ENCODE results near the gene FRMD4A. TPM values are rescaled to one million over a fixed set of nuclear protein-coding genes. Genes with fewer than 3 reads are reported as not detected.

FRMD4A gene
- total RNA-seq, 1 experiment from 2014 or later: 63.4 TPM

- in situ Hi-C loops (cut with HindIII; ENCODE audit: low sequenced_read_pairs): no loop called here
- no peak for DNase-seq (ENCODE audit: low spot score)
Observed at GRCh38 chr10:13631594-13631993, 699.1 kb downstream of the FRMD4A start.

- in situ Hi-C loops (cut with HindIII; ENCODE audit: low sequenced_read_pairs): no loop called here
Observed at GRCh38 chr10:13630231-13630630, 700.5 kb downstream of the FRMD4A start.

DNA sequence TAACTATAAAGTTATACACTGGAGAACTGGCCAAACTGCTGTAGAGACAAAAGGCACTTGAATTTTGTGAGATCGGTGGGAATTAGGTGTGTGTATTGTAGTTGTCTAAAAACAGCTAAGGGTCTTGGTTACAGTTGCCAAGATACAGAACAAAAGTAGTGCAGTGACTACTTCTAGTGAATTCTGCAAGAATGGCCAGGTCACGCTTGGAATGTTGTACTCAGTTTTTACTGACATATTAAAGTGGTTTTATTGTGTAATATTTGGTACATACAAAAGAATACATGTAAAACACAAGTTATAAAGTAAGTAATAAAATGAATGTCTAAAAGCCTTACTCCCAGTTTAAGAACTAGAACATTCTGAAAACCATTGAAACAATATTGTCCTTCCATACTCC lies 701.6 kb downstream of the FRMD4A start:
- no peak for DNase-seq (ENCODE audit: low spot score)
- in situ Hi-C loops (cut with HindIII; ENCODE audit: low sequenced_read_pairs): no loop called here

More at GRCh38 chr10:13630231-13630630, 700.5 kb downstream of the FRMD4A start:
- DNase-seq (ENCODE audit: low spot score): no peak

DNA sequence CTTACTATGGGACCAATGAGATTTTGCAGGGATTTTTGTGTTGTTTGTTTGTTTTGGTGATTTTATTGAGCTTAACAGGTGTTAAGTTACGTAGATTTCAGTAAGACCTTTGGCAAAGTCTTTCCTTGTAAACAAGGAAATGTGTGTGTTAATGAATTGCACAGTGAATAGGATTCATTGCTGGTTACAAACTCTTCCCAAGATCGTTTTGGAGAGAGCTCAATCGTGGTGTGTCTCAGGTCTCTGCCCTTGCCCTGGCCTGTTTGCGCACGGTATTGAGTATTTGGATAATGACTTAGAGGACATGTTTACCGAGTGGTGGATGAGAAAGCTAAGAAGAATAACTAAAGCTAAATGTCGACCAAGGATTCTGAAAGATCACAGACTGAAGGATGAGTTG lies 702.1 kb downstream of the FRMD4A start:
- no peak for DNase-seq (ENCODE audit: low spot score)
- in situ Hi-C loops (cut with HindIII; ENCODE audit: low sequenced_read_pairs): no loop called here

DNA sequence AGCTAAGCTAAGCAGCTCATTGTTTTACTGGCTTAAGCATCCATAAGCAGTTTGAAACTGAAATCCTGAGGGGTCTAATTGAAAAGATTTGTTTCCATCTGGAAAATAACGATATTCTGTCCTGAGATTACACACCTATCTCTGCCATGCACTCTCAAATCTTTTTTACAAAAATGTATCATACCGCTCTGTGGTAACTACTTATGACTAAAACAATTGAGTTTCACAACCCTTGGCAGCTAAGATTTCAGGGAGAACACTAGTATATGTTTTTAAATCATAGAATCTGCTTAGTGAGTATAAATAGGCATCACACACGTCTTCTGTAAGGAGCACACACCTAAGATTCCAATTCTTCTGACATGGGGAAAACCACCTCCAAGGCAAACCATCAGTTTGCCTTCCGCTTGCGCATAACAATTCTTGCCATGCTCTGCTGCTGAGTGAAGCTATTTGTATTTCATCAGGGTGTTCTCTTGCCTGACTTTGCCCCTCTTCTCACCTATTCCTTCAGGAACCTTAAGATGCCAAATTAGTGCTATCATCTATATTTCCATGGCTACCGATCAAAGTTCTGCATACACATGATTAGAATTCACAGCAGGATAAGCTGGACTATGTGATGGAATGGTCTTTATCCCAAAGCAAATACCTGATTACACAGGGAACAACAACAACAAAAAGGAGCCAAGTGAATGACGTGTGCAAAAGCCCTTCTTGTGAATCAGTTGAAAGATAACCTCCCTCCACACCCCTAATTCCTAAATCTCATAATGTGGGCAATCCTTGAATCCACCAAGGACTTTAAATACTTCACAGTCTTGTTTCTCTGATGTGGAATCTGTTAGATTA lies 703.0 kb downstream of the FRMD4A start:
- in situ Hi-C loops (cut with HindIII; ENCODE audit: low sequenced_read_pairs): no loop called here
- DNase-seq (ENCODE audit: low spot score): no peak

DNA sequence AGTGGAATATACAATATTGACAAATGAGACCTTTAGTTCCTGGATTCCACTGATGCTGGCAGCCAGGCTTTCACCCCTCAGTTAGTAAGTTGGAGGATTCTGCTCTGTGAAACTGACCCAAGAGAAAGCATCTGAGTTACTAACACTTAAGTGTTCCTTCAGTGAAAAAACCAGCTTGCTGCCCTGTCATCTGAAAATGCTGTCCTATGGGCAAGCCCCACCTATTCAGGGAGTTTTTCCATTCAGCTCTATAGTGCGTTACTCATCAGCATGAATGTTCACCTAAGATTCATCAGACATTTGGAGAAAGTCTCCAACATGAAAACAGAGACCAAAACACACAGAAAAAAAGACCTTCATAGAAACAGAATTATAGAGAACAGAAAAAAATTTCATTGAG lies 706.1 kb downstream of the FRMD4A start:
- in situ Hi-C loops (cut with HindIII; ENCODE audit: low sequenced_read_pairs): no loop called here
- no peak for DNase-seq (ENCODE audit: low spot score)

- no peak for DNase-seq (ENCODE audit: low spot score)
- in situ Hi-C loops (cut with HindIII; ENCODE audit: low sequenced_read_pairs): no loop called here
Observed at GRCh38 chr10:13621931-13622330, 708.8 kb downstream of the FRMD4A start.

GRCh38 chr10:13617116-13617515 lies 713.6 kb downstream of the FRMD4A start:
- in situ Hi-C loops (cut with HindIII; ENCODE audit: low sequenced_read_pairs): no loop called here
- no peak for DNase-seq (ENCODE audit: low spot score)

DNA sequence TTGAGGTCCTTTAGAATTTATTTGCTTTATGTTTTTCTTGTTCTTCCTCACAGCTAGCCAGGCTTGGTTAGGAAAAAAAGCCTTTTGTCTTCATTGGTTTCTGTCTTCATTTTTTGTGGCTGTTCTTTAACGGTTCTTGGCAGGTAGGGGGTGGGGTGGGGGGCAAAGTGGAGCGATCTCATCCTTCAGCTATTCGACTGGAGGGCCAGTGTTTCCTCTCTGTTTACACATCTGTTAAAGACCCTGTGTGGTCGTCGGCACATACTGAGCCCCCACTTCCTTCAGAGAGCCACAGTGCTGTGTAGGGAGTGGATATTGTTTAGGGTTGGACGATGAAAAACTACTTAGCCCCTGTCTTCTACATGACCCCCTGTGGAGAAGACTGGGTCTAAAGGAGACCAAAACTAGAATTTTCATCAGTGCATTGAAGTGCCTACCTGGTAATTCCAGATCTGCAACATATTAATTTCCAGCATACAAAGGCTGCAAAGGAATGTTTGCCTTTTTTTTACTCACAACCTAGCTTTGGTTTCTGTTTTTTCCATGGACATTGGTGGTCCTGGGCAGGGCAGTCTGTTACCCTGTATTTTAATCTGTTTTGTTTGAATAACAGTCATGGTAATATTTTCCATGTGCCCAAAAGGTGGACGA lies 714.9 kb downstream of the FRMD4A start:
- no peak for DNase-seq (ENCODE audit: low spot score)
- in situ Hi-C loops (cut with HindIII; ENCODE audit: low sequenced_read_pairs): no loop called here

DNA sequence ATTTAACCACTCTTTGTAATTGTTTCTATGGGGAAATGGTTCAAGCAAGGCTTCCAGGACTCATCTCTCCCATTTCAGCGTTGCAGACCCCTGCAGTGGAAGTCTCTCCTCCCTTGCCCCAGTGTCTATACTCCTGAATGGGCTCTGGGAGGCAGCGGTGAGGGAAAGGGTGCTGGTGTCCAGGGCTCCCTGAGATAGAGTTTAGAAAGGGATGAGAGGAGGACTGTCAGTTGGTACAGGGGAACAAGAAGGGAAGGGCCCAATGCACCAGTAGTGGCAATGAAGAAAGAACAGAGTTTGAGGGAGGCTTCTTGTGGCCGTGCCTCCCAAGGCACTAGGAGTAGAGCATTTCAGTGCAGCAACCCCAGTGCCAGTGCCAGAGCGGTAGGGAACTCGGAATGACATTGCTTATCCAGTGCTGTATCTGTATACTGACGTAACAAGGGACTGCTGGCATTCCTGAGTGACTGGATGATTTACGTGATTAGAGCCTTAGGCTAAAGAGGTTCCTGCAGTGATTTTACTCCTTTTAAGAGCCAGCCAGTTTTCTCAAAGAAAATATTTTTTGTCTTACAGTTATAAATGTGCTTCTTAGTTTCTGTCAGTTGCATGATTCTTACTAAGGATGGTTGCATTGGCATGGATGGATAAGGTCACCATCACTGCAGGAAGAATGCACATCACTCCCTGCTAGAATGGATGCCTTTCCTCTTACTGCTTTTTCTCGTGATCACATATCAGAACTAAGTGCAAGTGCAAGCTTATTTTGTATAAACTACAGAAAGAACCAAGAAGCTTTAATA lies 716.0 kb downstream of the FRMD4A start:
- DNase-seq (ENCODE audit: low spot score): no peak

GRCh38 chr10:13613519-13613918 lies 717.2 kb downstream of the FRMD4A start:
- in situ Hi-C loops (cut with HindIII; ENCODE audit: low sequenced_read_pairs): no loop called here
- peak; percentile 66 for DNase-seq (ENCODE audit: low spot score)

More for the DNA sequence above, 716.0 kb downstream of the FRMD4A start:
- in situ Hi-C loops (cut with HindIII; ENCODE audit: low sequenced_read_pairs): no loop called here

DNA sequence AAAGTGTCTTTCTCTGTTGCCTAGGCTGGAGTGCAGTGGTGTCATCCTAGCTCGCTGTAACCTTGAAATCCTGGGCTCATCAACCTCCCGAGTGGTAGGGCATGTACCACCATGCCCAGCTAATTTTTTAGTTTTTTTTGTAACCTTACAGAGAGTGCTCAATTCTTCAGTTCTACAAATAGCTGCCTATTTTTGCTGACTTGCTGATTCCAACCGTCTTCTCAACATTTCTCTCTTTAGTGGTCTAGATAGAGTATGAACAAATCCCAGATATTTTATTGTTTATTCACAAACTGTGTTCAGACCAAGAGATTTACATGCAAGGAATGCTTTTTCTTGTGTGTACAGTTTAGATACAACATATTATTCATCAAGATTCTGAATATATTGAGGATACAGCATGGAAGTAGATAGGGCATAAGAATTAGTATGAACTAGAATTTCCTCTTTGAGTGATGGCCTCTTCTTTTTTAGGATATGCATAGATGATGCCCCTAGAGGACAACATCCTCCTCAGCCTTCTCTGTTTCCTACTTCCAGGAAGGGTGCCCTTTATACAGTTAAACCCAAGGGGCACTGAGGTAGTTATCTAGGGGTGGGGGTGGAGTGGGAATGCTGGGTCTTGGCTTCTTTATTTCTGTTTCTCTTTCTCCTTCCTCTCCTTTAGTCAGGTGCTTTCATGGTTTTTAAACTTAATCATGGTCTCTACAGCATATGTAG lies 717.9 kb downstream of the FRMD4A start:
- in situ Hi-C loops (cut with HindIII; ENCODE audit: low sequenced_read_pairs): no loop called here
- no peak for DNase-seq (ENCODE audit: low spot score)

DNA sequence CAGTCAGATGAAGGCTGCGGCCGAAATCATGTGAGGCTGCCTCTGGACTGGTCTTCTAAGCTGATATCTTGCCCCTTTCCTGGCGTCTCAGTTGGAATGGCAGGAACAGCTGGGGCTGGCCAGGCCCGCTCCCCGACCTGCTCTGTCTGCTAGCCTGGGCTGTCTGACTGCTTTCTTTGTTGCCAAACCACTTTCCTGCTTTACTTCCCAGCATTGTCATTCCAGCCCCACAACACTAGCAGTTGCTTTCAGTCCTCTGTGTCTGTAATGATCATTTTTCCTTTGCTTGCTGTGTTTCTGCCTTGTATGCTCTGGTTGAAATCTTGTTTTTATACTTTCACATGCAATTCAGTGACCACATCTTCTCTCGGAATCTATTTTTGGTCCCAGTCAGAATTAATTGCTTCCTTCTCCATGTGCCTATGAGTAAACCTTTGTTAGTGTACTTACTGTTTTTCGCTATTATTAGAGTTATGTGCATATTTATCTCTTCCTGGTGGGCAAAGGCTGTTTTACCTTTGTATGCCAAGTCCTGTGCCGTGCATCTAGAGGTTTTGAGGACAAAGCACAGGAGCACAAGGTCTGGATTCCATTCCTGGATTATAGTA lies 722.4 kb downstream of the FRMD4A start:
- in situ Hi-C loops (cut with HindIII; ENCODE audit: low sequenced_read_pairs): no loop called here
- DNase-seq (ENCODE audit: low spot score): no peak

DNA sequence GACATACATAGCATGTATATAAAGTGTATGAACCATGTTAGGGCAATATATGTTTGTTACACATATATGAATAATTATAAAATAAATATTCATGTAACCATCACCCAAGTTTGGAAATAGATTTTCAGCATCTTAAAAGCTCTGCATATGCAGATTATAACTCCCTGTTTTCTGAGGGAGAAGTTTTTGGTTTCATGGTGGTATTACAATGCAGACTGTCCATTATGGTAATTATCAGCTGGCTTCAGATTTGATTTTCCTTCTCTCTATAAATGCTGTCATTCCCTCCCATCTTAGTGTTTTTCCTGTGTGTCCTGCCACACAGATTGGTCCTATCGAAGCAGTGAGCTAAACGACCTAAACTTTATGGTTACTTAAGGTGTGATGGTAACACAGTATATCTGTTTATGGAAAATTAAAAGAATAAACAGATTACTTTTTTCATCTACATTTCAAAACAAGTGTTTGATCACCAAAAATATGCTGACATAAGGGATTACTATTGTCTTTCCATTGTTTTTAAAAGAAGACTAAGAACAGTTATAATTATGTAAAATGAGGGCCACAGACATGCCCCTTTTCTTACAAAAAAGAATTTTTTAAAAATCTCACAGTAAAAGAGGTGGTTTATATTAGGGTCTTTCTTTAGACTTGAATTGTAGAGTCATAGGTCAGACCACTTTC lies 726.2 kb downstream of the FRMD4A start:
- DNase-seq (ENCODE audit: low spot score): no peak
- in situ Hi-C loops (cut with HindIII; ENCODE audit: low sequenced_read_pairs): no loop called here

GRCh38 chr10:13597909-13598308 lies 732.8 kb downstream of the FRMD4A start:
- in situ Hi-C loops (cut with HindIII; ENCODE audit: low sequenced_read_pairs): no loop called here
- DNase-seq (ENCODE audit: low spot score): no peak

DNA sequence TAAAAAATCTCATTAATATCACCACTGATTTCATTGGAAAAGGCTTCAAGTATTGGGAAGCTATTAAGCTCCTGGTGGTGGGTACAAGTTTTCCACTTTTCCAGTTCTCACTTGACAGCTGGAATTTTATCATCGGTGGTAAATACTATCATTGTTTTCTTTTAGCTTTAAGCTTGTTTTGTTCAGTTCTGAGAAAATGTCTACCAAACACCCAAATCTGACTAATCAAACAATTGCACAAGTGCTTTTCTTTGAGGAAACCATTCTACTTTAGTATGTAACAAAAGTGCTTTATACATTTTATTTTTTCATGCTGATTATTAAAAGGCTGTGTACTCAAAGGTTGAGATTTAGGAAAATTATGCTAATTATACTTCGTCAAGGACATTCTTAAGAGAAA lies 736.1 kb downstream of the FRMD4A start:
- in situ Hi-C loops (cut with HindIII; ENCODE audit: low sequenced_read_pairs): no loop called here

More for the DNA sequence above, 736.1 kb downstream of the FRMD4A start:
- no peak for DNase-seq (ENCODE audit: low spot score)

Data from G401 (cell line).